HEK293T (cell line): ENCODE data around the gene DNAI1.

Source experiments
- ARNT ChIP-seq: fragments of 450-650 bp; IDR thresholded peaks from 2 replicates; pipeline ENCODE4 v1.6.1; 2017; ENCODE audit warnings: mild to moderate bottlenecking
- BHLHE40 ChIP-seq: fragments of 450-650 bp; IDR thresholded peaks from 2 replicates; pipeline ENCODE4 v1.6.1; 2016; ENCODE audit warnings: mild to moderate bottlenecking, moderate library complexity, borderline replicate concordance
- ELF4 ChIP-seq: fragments of 450-650 bp; IDR thresholded peaks from 2 replicates; pipeline ENCODE4 v1.6.1; 2017; ENCODE audit warnings: antibody characterized with exemption
- FOXA1 ChIP-seq: fragments of 450-650 bp; IDR thresholded peaks from 2 replicates; pipeline ENCODE4 v1.6.1; 2016; ENCODE audit warnings: mild to moderate bottlenecking
- FOXK2 ChIP-seq: fragments of 450-650 bp; IDR thresholded peaks from 2 replicates; pipeline ENCODE4 v1.6.1; 2016; ENCODE audit warnings: mild to moderate bottlenecking
- FOXM1 ChIP-seq: fragments of 450-650 bp; IDR thresholded peaks from 2 replicates; pipeline ENCODE4 v1.6.1; 2017; ENCODE audit warnings: mild to moderate bottlenecking, borderline replicate concordance
- HDGF ChIP-seq: fragments of 450-650 bp; IDR thresholded peaks from 2 replicates; pipeline ENCODE4 v1.6.1; 2017; ENCODE audit warnings: antibody characterized with exemption, borderline replicate concordance
- LEF1 ChIP-seq: fragments of 450-650 bp; IDR thresholded peaks from 2 replicates; pipeline ENCODE4 v1.6.1; 2017; ENCODE audit warnings: mild to moderate bottlenecking, borderline replicate concordance
- NFRKB ChIP-seq: fragments of 450-650 bp; IDR thresholded peaks from 2 replicates; pipeline ENCODE4 v1.6.1; 2016; ENCODE audit warnings: mild to moderate bottlenecking, moderate library complexity
- SP1 ChIP-seq: fragments of 450-650 bp; IDR thresholded peaks from 2 replicates; pipeline ENCODE4 v1.6.1; 2017
- SUZ12 ChIP-seq: fragments of 450-650 bp; IDR thresholded peaks from 2 replicates; pipeline ENCODE4 v1.6.1; 2016; ENCODE audit warnings: mild to moderate bottlenecking
- ZNF384 ChIP-seq: fragments of 450-650 bp; IDR thresholded peaks from 2 replicates; pipeline ENCODE4 v1.6.1; 2016

DNA sequence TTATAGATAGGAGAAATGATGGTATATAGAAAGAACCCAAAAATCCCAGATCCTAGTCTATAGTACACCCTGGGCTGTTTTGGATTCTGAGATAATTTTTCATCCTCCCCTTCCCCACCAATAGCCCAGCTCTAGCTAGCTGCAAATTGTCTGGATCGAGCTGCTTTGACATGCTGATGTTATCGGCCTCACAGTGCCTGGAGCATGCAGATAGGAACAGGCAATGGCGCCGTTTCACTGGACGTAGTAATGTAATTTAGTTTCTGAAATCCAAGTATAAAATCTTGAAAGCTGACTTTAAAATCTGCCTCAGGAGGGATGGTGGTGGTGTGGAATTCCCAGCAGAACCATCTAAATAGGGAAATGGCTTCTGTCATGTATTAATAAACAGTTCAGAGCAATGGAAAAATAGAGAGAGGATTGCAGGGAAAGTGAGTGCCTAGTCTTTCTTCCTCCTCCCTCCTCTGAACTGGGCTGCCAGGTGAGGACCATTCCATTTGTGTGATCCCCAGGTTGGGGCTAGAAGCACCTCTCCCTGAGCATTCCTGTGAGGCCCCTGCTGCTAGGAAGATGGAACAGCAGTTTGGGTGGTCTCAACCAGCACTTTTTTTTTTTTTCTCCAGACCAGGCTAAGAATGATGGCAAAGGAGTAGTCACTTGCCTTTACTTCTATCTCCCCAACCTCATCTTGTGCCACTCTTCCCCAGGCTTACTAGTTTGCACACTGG lies 32.1 kb upstream of the DNAI1 start:
- TF ChIP-seq SUZ12 (no peak), FOXK2 (no peak), LEF1 (no peak), BHLHE40 (no peak), FOXA1 (no peak), SP1 (no peak), HDGF (no peak), ELF4 (no peak), ZNF384 (no peak), NFRKB (no peak), ARNT (no peak), FOXM1 (no peak)
